Endothelial cell of umbilical vein (primary cell): ENCODE measurements around the gene SETBP1. TPM values are rescaled to one million over a fixed set of nuclear protein-coding genes. Genes with fewer than 3 reads are reported as not detected.

Experiments
- BruUV-seq: library from RNA; stranded (reverse); fragments of 400-500 nt; replicated peaks from 2 replicates; lab custom pipeline; 2021; lab: Mats Ljungman, UMichigan
- CTCF ChIA-PET: fragments of 300-600, 350-600 bp; sonication (Branson Sonifier 250); formaldehyde crosslinking; loops from one replicate; lab custom pipeline; 2021; ENCODE audit warnings: antibody characterized with exemption, inconsistent platforms; lab: Charles Lee
- POLR2A ChIA-PET: fragments of 300-600, 350-600 bp; sonication (Branson Sonifier 250); formaldehyde crosslinking; loops from one replicate; lab custom pipeline; 2021; ENCODE audit warnings: antibody characterized with exemption, inconsistent platforms; lab: Charles Lee
- DNase-seq: peaks from one replicate; pipeline ENCODE4 v3.0.0-alpha.2; 2011; ENCODE audit warnings: low read depth, low spot score
- FAIRE-seq: peaks from 2 replicates; lab custom pipeline; 2011; peaks lifted over from hg19 to GRCh38; lab: Jason Lieb, UNC
- H2AFZ ChIP-seq: 2 replicates; pipeline ENCODE4 v1.6.0; 2012; ENCODE audit warnings: low read depth, low read length, control low read depth, inconsistent platforms
- H3K27ac ChIP-seq: 2 replicates; pipeline ENCODE4 v1.5.1; 2011; ENCODE audit warnings: low read depth, mild to moderate bottlenecking, control low read depth, low read length, moderate library complexity; ENCODE audit not compliant: insufficient read depth
- H3K27me3 ChIP-seq, 2 experiments: 2 replicates each; pipeline versions ENCODE4 v1.6.0 to v1.6.1; 2011; ENCODE audit warnings: low read length in 2 of 2, mixed read lengths in 1 of 2; ENCODE audit not compliant: control insufficient read depth in 2 of 2, insufficient read depth in 2 of 2
- H3K36me3 ChIP-seq, 2 experiments: 2 replicates in 1 of 2; 3 replicates in 1 of 2; pipeline ENCODE4 v1.5.1; 2011; ENCODE audit warnings: low read length in 2 of 2, mild to moderate bottlenecking in 1 of 2, moderate library complexity in 1 of 2; ENCODE audit not compliant: control insufficient read depth in 2 of 2, insufficient read depth in 2 of 2; ENCODE audit errors: extremely low read depth in 1 of 2
- H3K4me1 ChIP-seq: 3 replicates; pipeline ENCODE4 v1.5.1; 2011; ENCODE audit warnings: mild to moderate bottlenecking, low read length; ENCODE audit not compliant: control insufficient read depth, insufficient read depth; ENCODE audit errors: extremely low read depth
- H3K4me2 ChIP-seq: 2 replicates; pipeline ENCODE4 v1.6.1; 2011; ENCODE audit warnings: low read length, control low read depth, mixed read lengths; ENCODE audit not compliant: insufficient read depth
- H3K4me3 ChIP-seq, 3 experiments: fragments of 200-600 bp in 1 of 3; sonication (generic), shearing (Covaris generic) in 1 of 3; replicated peaks in 1 of 3; 2 replicates each; pipeline ENCODE4 v1.5.1; 2011 to 2016; ENCODE audit warnings: control low read depth in 3 of 3, low read length in 3 of 3, mild to moderate bottlenecking in 2 of 3, inconsistent platforms in 1 of 3, low read depth in 1 of 3, moderate library complexity in 1 of 3; ENCODE audit not compliant: insufficient read depth in 1 of 3
- H3K79me2 ChIP-seq: 2 replicates; pipeline ENCODE4 v1.6.0; 2012; ENCODE audit warnings: low read length, inconsistent platforms; ENCODE audit not compliant: control insufficient read depth, insufficient read depth
- H3K9ac ChIP-seq: replicated peaks from 2 replicates; pipeline ENCODE3; 2011; ENCODE audit warnings: low read length, control low read depth; ENCODE audit not compliant: insufficient read depth; ENCODE audit errors: extremely low read depth
- H3K9me1 ChIP-seq: replicated peaks from 3 replicates; pipeline ENCODE4 v1.6.0; 2011; ENCODE audit warnings: mild to moderate bottlenecking, low read length; ENCODE audit not compliant: control insufficient read depth, insufficient read depth; ENCODE audit errors: extremely low read depth
- H3K9me3 ChIP-seq: replicated peaks from 2 replicates; pipeline ENCODE4 v1.5.1; 2012; ENCODE audit warnings: low read length, inconsistent platforms; ENCODE audit not compliant: control insufficient read depth, insufficient read depth
- H4K20me1 ChIP-seq: replicated peaks from 2 replicates; pipeline ENCODE3; 2011; ENCODE audit warnings: mild to moderate bottlenecking, low read length; ENCODE audit not compliant: control insufficient read depth, insufficient read depth; ENCODE audit errors: extremely low read depth
- CTCF ChIP-seq, 2 donors: IDR thresholded peaks; 1 replicate in 1 of 2; 2 replicates in 1 of 2; pipeline ENCODE4 v1.5.1; 2011; ENCODE audit warnings: low read length in 2 of 2, mild to moderate bottlenecking in 2 of 2, moderate library complexity in 2 of 2, control low read depth in 1 of 2, inconsistent platforms in 1 of 2, low read depth in 1 of 2; ENCODE audit not compliant: insufficient read depth in 1 of 2; ENCODE audit errors: extremely low read depth in 1 of 2
- EZH2 ChIP-seq: IDR thresholded peaks from 2 replicates; pipeline ENCODE4 v1.6.1; 2012; ENCODE audit warnings: borderline replicate concordance, low read depth, mild to moderate bottlenecking, moderate library complexity, low read length, inconsistent platforms; ENCODE audit not compliant: severe bottlenecking
- FOS ChIP-seq: IDR thresholded peaks from 2 replicates; pipeline ENCODE4 v1.6.1; 2011; ENCODE audit warnings: mild to moderate bottlenecking, low read length, moderate library complexity, borderline replicate concordance; ENCODE audit not compliant: insufficient read depth
- GATA2 ChIP-seq: IDR thresholded peaks from 2 replicates; pipeline ENCODE4 v1.7.0; 2011; ENCODE audit warnings: low read depth, mild to moderate bottlenecking, moderate library complexity, mixed read lengths, low read length; ENCODE audit not compliant: insufficient read length, insufficient read depth
- JUN ChIP-seq: IDR thresholded peaks from 2 replicates; pipeline ENCODE4 v1.6.1; 2011; ENCODE audit warnings: borderline replicate concordance, low read depth; ENCODE audit not compliant: insufficient read length, insufficient read depth
- MAX ChIP-seq: IDR thresholded peaks from 2 replicates; pipeline ENCODE4 v1.6.1; 2011; ENCODE audit not compliant: insufficient read depth, insufficient read length
- MYC ChIP-seq: IDR thresholded peaks from one replicate; pipeline ENCODE4 v1.6.1; 2011; ENCODE audit warnings: mild to moderate bottlenecking, low read depth, low read length
- POLR2A ChIP-seq: IDR thresholded peaks from 2 replicates; pipeline ENCODE4 v1.6.1; 2012; ENCODE audit warnings: low read depth, mild to moderate bottlenecking, control low read depth, low read length
- POLR2AphosphoS5 ChIP-seq: IDR thresholded peaks from 2 replicates; pipeline ENCODE4 v1.6.1; 2012; ENCODE audit warnings: low read depth, mild to moderate bottlenecking, control low read depth, low read length, moderate library complexity; ENCODE audit not compliant: insufficient read depth
- dilution Hi-C: fragments of 300-500 bp; cut with MboI; formaldehyde crosslinking; loops from one replicate; pipeline ENCODE4 v1.15.0; 2019; ENCODE audit warnings: low sequenced_read_pairs; ENCODE audit not compliant: extremely low pct_ligation_motif_present
- intact Hi-C: fragments of 100-400 bp; cut with micrococcal nuclease; formaldehyde crosslinking; loops from one replicate; pipeline ENCODE4 v1.10.0; 2022
- polyA plus RNA-seq, 4 experiments: library from polyadenylated mRNA; depleted of rRNA in 3 of 4; stranded (reverse) in 3 of 4; unstranded in 1 of 4; fragments of >200 nt; gene quantifications; 2 replicates each; pipeline versions ENCODE4 v1.2.1 to v1.2.3, GENCODE V29; 2011 to 2012; ENCODE audit warnings: missing spikeins in 1 of 4
- total RNA-seq: library from RNA; stranded (reverse); gene quantifications from 2 replicates; pipeline ENCODE4 v1.2.3, GENCODE V29; 2021

Gene SETBP1
- total and polyA plus RNA-seq, 2 donors (not counting 3 experiments of a cell fraction or from before 2014, with no cell fraction given) = 0.76 to 3.1 TPM

DNA sequence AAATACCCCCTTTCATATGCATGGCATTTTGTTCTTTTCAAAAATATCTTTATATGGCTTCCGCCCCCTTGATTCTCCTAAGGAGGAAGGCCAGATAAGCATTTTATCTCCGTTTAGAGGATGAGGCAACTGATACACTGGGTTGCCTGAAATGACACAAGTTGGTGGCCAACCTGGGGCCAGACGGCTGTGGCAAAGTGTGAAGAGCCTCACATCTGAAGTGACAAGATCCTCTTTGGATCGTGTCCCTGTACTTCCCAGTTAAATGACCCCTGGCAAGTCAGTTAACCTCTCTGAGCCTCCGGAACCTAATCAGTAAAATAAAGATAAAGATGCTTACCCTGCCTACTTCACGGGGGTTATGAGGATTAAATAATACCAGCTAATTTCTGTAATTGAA, 4.6 kb downstream of the SETBP1 start:
- DNase-seq (no peak), FAIRE-seq (no peak)
- H3K9me3 ChIP-seq = no peaks in the 10 kb centered on the region
- H3K36me3 ChIP-seq = no peaks in the 10 kb centered on the region
- no peaks in the 10 kb centered on the region for H3K9me1 ChIP-seq
- H3K79me2 ChIP-seq = no peaks in the 10 kb centered on the region
- no peaks in the 10 kb centered on the region for H4K20me1 ChIP-seq
- no peak overlapping the region for H3K4me2 ChIP-seq
- no peaks in the 10 kb centered on the region for H3K4me1 ChIP-seq
- dilution Hi-C loops (no loop called here), intact Hi-C loops (no loop called here)
- ChIA-PET CTCF (no interaction called here), POLR2A (no interaction called here)
- peaks cover 28 to 33% of the 10 kb centered on the region in 2 experiments for H3K27me3 ChIP-seq
- no peak overlapping the region for H3K9ac ChIP-seq
- BruUV-seq = no TSS peak
- TF ChIP-seq MAX (no peak), GATA2 (no peak), CTCF (IDR thresholded peaks at IDR 0.05; ENCODE audit: extremely low read depth in 1 of 2, insufficient read depth in 1 of 2, low read depth in 1 of 2, low read length in 2 of 2) (no peak), MYC (no peak), POLR2AphosphoS5 (no peak), FOS (no peak), EZH2 (no peak), POLR2A (no peak), JUN (no peak)
- H3K27ac ChIP-seq = no peak overlapping the region
- H3K4me3 ChIP-seq = no peak overlapping the region
- H2AFZ ChIP-seq = no peak overlapping the region
